Dedifferentiated amniotic fluid mesenchymal stem cell (primary cell): ENCODE measurements around the gene PHAX.
A peak's percentile ranks its signal among the peaks of the same experiment; 100 is the strongest.
"Not testable (repeated sequence)": the region's sequence is repeated elsewhere in the genome, so short reads cannot be mapped to it uniquely, and the experiment has no call there.

Experiments used
- DNase-seq: peaks from one replicate; pipeline ENCODE4 v3.0.0-alpha.2; 2016; ENCODE audit errors: extremely low spot score

The PHAX gene

GRCh38 chr5:126659805-126660482, 59.2 kb downstream of the PHAX start:
- no peak for DNase-seq

- DNase-seq = no peak
These were observed 63.8 kb downstream of the PHAX start for GRCh38 chr5:126664586-126664985.

- not testable (repeated sequence) for DNase-seq
These were observed 69.4 kb downstream of the PHAX start for GRCh38 chr5:126670109-126670508.

- DNase-seq = not testable (repeated sequence)
These were observed 70.9 kb downstream of the PHAX start for GRCh38 chr5:126671681-126672080.

- DNase-seq = no peak
These were observed 72.7 kb downstream of the PHAX start for GRCh38 chr5:126673477-126673876.

- no peak for DNase-seq
These were observed 73.4 kb downstream of the PHAX start for GRCh38 chr5:126674145-126674544.

- no peak for DNase-seq
These were observed 74.6 kb downstream of the PHAX start for GRCh38 chr5:126675338-126675737.

GRCh38 chr5:126676195-126676624, 75.5 kb downstream of the PHAX start:
- DNase-seq = peak; percentile 60
